K562 (cell line): Measurements from ENCODE around the gene KLHL30. TPM values are rescaled to one million over a fixed set of nuclear protein-coding genes. Genes with fewer than 3 reads are reported as not detected.

Source experiments
- ATAC-seq: fragments of 200-7000 bp; cut with Tn5 transposase; 3 replicates; pipeline ENCODE4 v1.9.1; 2020; ENCODE audit warnings: moderate library complexity
- BruUV-seq: library from RNA; stranded (reverse); fragments of 400-500 nt; replicated peaks from 2 replicates; lab custom pipeline; 2021; lab: Mats Ljungman, UMichigan
- CTCF ChIA-PET: fragments of 300-600 bp; formaldehyde crosslinking; extraction: SDS; loops from one replicate; lab custom pipeline; 2021; ENCODE audit warnings: low intra/inter-chr PET ratio; lab: Yijun Ruan, JAX
- POLR2A ChIA-PET: fragments of 300-600, 350-650 bp; sonication (Branson Sonifier 250); formaldehyde crosslinking; extraction: SDS; loops from one replicate; lab custom pipeline; 2021; ENCODE audit warnings: antibody characterized with exemption, inconsistent platforms; lab: Yijun Ruan, JAX
- DNase-seq, 4 experiments: peaks; one replicate each; pipeline versions ENCODE4 v3.0.0 to v3.0.0-alpha.2; 2011 to 2018; ENCODE audit warnings: low spot score in 3 of 4, mixed read lengths in 3 of 4; ENCODE audit errors: extremely low read depth in 1 of 4
- FAIRE-seq: peaks from 2 replicates; lab custom pipeline; 2011; peaks lifted over from hg19 to GRCh38; lab: Jason Lieb, UNC
- H2AFZ ChIP-seq: 2 replicates; pipeline ENCODE4 v1.6.0; 2011; ENCODE audit warnings: low read depth, low read length, control low read depth, inconsistent platforms
- H3K27ac ChIP-seq: fragments of 200-600 bp; 3 replicates; pipeline ENCODE4 v1.8.0; 2011; ENCODE audit warnings: low read depth, mild to moderate bottlenecking, control low read depth, inconsistent platforms, low read length, moderate library complexity, mixed read lengths; ENCODE audit errors: extremely low read depth
- H3K27me3 ChIP-seq, 2 experiments: fragments of 300-600 bp in 1 of 2; 2 replicates in 1 of 2; 3 replicates in 1 of 2; pipeline versions ENCODE4 v1.6.0 to v1.8.0; 2011; ENCODE audit warnings: inconsistent platforms in 2 of 2, low read length in 2 of 2, mild to moderate bottlenecking in 1 of 2, mixed read lengths in 1 of 2, moderate library complexity in 1 of 2; ENCODE audit not compliant: control insufficient read depth in 2 of 2, insufficient read depth in 2 of 2
- H3K36me3 ChIP-seq: fragments of 300-600 bp; 3 replicates; pipeline ENCODE4 v1.8.0; 2011; ENCODE audit warnings: mild to moderate bottlenecking, low read length, inconsistent platforms; ENCODE audit not compliant: control insufficient read depth, insufficient read depth
- H3K4me1 ChIP-seq, 2 experiments: fragments of 200-600 bp in 1 of 2; replicated peaks in 1 of 2; 2 replicates in 1 of 2; 3 replicates in 1 of 2; pipeline versions ENCODE4 v1.5.1 to v1.8.0; 2011; ENCODE audit warnings: inconsistent platforms in 2 of 2, low read length in 2 of 2, mild to moderate bottlenecking in 1 of 2, mixed read lengths in 1 of 2, moderate library complexity in 1 of 2; ENCODE audit not compliant: control insufficient read depth in 2 of 2, insufficient read depth in 2 of 2
- H3K4me2 ChIP-seq: 2 replicates; pipeline ENCODE4 v1.6.1; 2011; ENCODE audit warnings: low read length, control low read depth, inconsistent platforms, mixed read lengths; ENCODE audit not compliant: insufficient read depth
- H3K4me3 ChIP-seq: fragments of 200-600 bp; sonication (generic), shearing (Covaris generic); 2 replicates; pipeline ENCODE4 v1.5.1; 2016; ENCODE audit warnings: control low read depth, inconsistent platforms
- H3K79me2 ChIP-seq: fragments of 200-600 bp; 3 replicates; pipeline ENCODE4 v1.8.0; 2011; ENCODE audit warnings: low read length, inconsistent platforms; ENCODE audit not compliant: control insufficient read depth, insufficient read depth
- H3K9ac ChIP-seq, 2 experiments: 2 replicates each; pipeline versions ENCODE4 v1.6.0 to v1.6.1; 2011; ENCODE audit warnings: low read depth in 2 of 2, low read length in 2 of 2, control low read depth in 1 of 2, inconsistent platforms in 1 of 2, mild to moderate bottlenecking in 1 of 2, mixed read lengths in 1 of 2; ENCODE audit not compliant: insufficient read depth in 1 of 2
- H3K9me1 ChIP-seq: one replicate; pipeline ENCODE4 v1.6.0; 2011; ENCODE audit warnings: inconsistent platforms, mild to moderate bottlenecking, low read length, moderate library complexity; ENCODE audit not compliant: control insufficient read depth, insufficient read depth
- H3K9me3 ChIP-seq: replicated peaks from 2 replicates; pipeline ENCODE4 v1.5.1; 2011; ENCODE audit warnings: low read depth, low read length, inconsistent platforms; ENCODE audit not compliant: control insufficient read depth, insufficient read depth
- H4K20me1 ChIP-seq: replicated peaks from 2 replicates; pipeline ENCODE4 v1.6.1; 2011; ENCODE audit warnings: low read length, inconsistent platforms, mixed read lengths; ENCODE audit not compliant: control insufficient read depth, insufficient read depth
- CBFA2T3 ChIP-seq: fragments of 450-650 bp; IDR thresholded peaks from 2 replicates; pipeline ENCODE4 v1.6.1; 2017
- CBX8 ChIP-seq: fragments of 200-600 bp; sonication (generic); IDR thresholded peaks from 2 replicates; pipeline ENCODE4 v1.6.1; 2012; ENCODE audit warnings: borderline replicate concordance, mixed run types, low read depth, mild to moderate bottlenecking, moderate library complexity, mixed read lengths, low read length, control low read depth, inconsistent platforms; ENCODE audit not compliant: poor library complexity, severe bottlenecking; ENCODE audit errors: extremely low read depth
- CEBPG ChIP-seq, 3 experiments: fragments of 200-800 bp in 1 of 3; sonication (Bioruptor generic) in 1 of 3; sonication (generic) in 1 of 3; formaldehyde crosslinking in 1 of 3; IDR thresholded peaks in 2 of 3; conservative IDR thresholded peaks in 1 of 3; 2 replicates each; pipeline versions ENCODE4 v1.6.1 to v1.8.0; 2016 to 2022; ENCODE audit warnings: missing compliant biosample characterization in 2 of 3, missing genetic modification characterization in 2 of 3, mild to moderate bottlenecking in 1 of 3, missing genetic modification reagents in 1 of 3
- DEAF1 ChIP-seq: fragments of 450-650 bp; formaldehyde crosslinking; IDR thresholded peaks from 2 replicates; pipeline ENCODE4 v1.4.0; 2020; ENCODE audit warnings: mild to moderate bottlenecking, moderate library complexity
- ELK1 ChIP-seq: sonication (generic); formaldehyde crosslinking; IDR thresholded peaks from 2 replicates; pipeline ENCODE4 v1.8.1; 2022; ENCODE audit warnings: missing genetic modification reagents
- FOXM1 ChIP-seq, 2 experiments: fragments of 450-650 bp in 1 of 2; sonication (generic) in 1 of 2; formaldehyde crosslinking in 1 of 2; IDR thresholded peaks; 2 replicates each; pipeline versions ENCODE4 v1.6.1 to v1.9.0; 2017 to 2022; ENCODE audit warnings: low read depth in 2 of 2, mild to moderate bottlenecking in 2 of 2, missing genetic modification reagents in 1 of 2, moderate library complexity in 1 of 2
- GTF3C2 ChIP-seq: IDR thresholded peaks from 3 replicates; pipeline ENCODE4 v1.6.1; 2011; ENCODE audit warnings: borderline replicate concordance, mild to moderate bottlenecking, moderate library complexity; ENCODE audit not compliant: insufficient read length; ENCODE audit errors: extremely low read depth
- MYNN ChIP-seq, 2 experiments: sonication (generic); formaldehyde crosslinking in 1 of 2; IDR thresholded peaks; 2 replicates each; pipeline versions ENCODE4 v1.5.0 to v1.6.1; 2016 to 2020; ENCODE audit warnings: antibody characterized with exemption in 1 of 2, missing genetic modification reagents in 1 of 2
- SRF ChIP-seq, 2 experiments: fragments of 250-450, 450-650 bp in 1 of 2; sonication (Bioruptor Pico) in 1 of 2; sonication (generic) in 1 of 2; formaldehyde crosslinking; IDR thresholded peaks; 2 replicates each; pipeline versions ENCODE4 v1.5.0 to v1.5.1; 2020 to 2022; ENCODE audit warnings: mild to moderate bottlenecking in 1 of 2, missing genetic modification reagents in 1 of 2
- TEAD4 ChIP-seq, 2 experiments: sonication (generic) in 1 of 2; formaldehyde crosslinking in 1 of 2; IDR thresholded peaks; 2 replicates each; pipeline versions ENCODE4 v1.6.1 to v1.8.0; 2012 to 2022; ENCODE audit warnings: borderline replicate concordance in 1 of 2, inconsistent platforms in 1 of 2, low read length in 1 of 2, mild to moderate bottlenecking in 1 of 2, missing genetic modification reagents in 1 of 2
- ZKSCAN8 ChIP-seq: fragments of 200-800 bp; sonication (Bioruptor generic); IDR thresholded peaks from 2 replicates; pipeline ENCODE4 v1.6.1; 2016; ENCODE audit warnings: missing genetic modification characterization, missing compliant biosample characterization
- ZNF12 ChIP-seq: sonication (generic); formaldehyde crosslinking; IDR thresholded peaks from 2 replicates; pipeline ENCODE4 v1.4.0; 2020; ENCODE audit warnings: mild to moderate bottlenecking, missing genetic modification reagents
- ZNF23 ChIP-seq: fragments of 250-450 bp; sonication (Bioruptor Pico); IDR thresholded peaks from 2 replicates; pipeline ENCODE4 v1.4.0; 2020; ENCODE audit warnings: mild to moderate bottlenecking
- WGBS: fragments of 100-300 bp; shearing (Covaris generic); methylation state at CpG from one replicate; pipeline ENCODE4 v1.1.6; 2016; ENCODE audit warnings: low coverage, mixed read lengths; ENCODE audit not compliant: insufficient coverage; ENCODE audit errors: missing lambda C conversion rate; 5-methylcytosine and 5-hydroxymethylcytosine counted together
- in situ Hi-C: fragments of 300-500 bp; cut with MboI; formaldehyde crosslinking; loops from 4 replicates; pipeline ENCODE4 v1.15.0; 2018; ENCODE audit warnings: inconsistent platforms, mixed read lengths
- intact Hi-C: fragments of 100-400 bp; cut with micrococcal nuclease; formaldehyde crosslinking; loops from 2 replicates; pipeline ENCODE4 v1.14.2; 2022
- polyA plus RNA-seq, 8 experiments: library from polyadenylated mRNA; depleted of rRNA in 4 of 8; stranded (reverse) in 5 of 8; unstranded in 3 of 8; fragments of >200 nt; fragmentation: Nextera tagmentation in 2 of 8; fragmentation: Illumina TruSeq in 1 of 8; extraction: Ambion mirVana in 2 of 8; extraction: Trizol in 1 of 8; gene quantifications; 2 replicates each; pipeline versions ENCODE4 v1.2.1 to v1.2.3, GENCODE V29; 2011 to 2014; ENCODE audit warnings: inconsistent platforms in 1 of 8, missing spikeins in 1 of 8
- total RNA-seq, 7 experiments: library from RNA; depleted of rRNA in 6 of 7; stranded (reverse); fragments of >200 nt in 6 of 7; fragmentation: Illumina TruSeq in 2 of 7; extraction: Trizol in 2 of 7; gene quantifications; 2 replicates each; pipeline versions ENCODE4 v1.2.1 to v1.2.3, GENCODE V29; 2011 to 2021; ENCODE audit warnings: low replicate concordance in 1 of 7

KLHL30 gene
- total and polyA plus RNA-seq, 9 of the 15 experiments (the other 6 are each of a cell fraction or from before 2014, with no cell fraction given) = 0.04 TPM; not detected in 8

- DNase-seq (no peak), ATAC-seq (no peak), FAIRE-seq (no peak)
- Histone ChIP-seq H3K9me1 (no peaks in the 10 kb centered on the region), H3K4me2 (no peak overlapping the region), H3K9me3 (0 out of 2 replicates have a peak, but pooled peaks cover 2% of the 10 kb centered on the region), H3K36me3 (no peaks in the 10 kb centered on the region), H3K27me3 (peaks cover 5 to 49% of the 10 kb centered on the region in 2 experiments; a peak in 4 of 5 replicates), H2AFZ (no peak overlapping the region), H3K27ac (no peak overlapping the region), H3K79me2 (no peaks in the 10 kb centered on the region), H4K20me1 (no peaks in the 10 kb centered on the region), H3K9ac (no peak overlapping the region), H3K4me3 (no peak overlapping the region), H3K4me1 (peaks cover 0 to 56% of the 10 kb centered on the region in 2 experiments; a peak in 3 of 5 replicates)
- CTCF ChIA-PET = no interaction called here
- in situ Hi-C loops (no loop called here), intact Hi-C loops (loop anchor here (10.0 kb wide), 1 partner anchor 275 kb away; the partner anchor contains the start of gene RAMP1)
- POLR2A ChIA-PET = no interaction called here
- WGBS = 19% methylated on average over 17 of the region's 28 CpGs
- no TSS peak for BruUV-seq
- no peak for TF ChIP-seq DEAF1 (CRISPR knock-in tag)
- no peak for TF ChIP-seq GTF3C2
- no peak for TF ChIP-seq ZKSCAN8 (CRISPR knock-in tag)
- no peak for TF ChIP-seq TEAD4 (IDR thresholded peaks at IDR 0.05; ENCODE audit: low read length)
- no peak for TF ChIP-seq TEAD4 (CRISPR knock-in tag; IDR thresholded peaks at IDR 0.05; ENCODE audit: borderline replicate concordance)
- no peak for TF ChIP-seq FOXM1 (IDR thresholded peaks at IDR 0.05; ENCODE audit: low read depth)
- TF ChIP-seq FOXM1 (CRISPR knock-in tag; IDR thresholded peaks at IDR 0.05; ENCODE audit: low read depth) = no peak
- TF ChIP-seq MYNN (IDR thresholded peaks at IDR 0.05) = no peak
- TF ChIP-seq MYNN (CRISPR knock-in tag; IDR thresholded peaks at IDR 0.05) = no peak
- no peak for TF ChIP-seq SRF (CRISPR knock-in tag; IDR thresholded peaks at IDR 0.05)
- TF ChIP-seq CEBPG (CRISPR knock-in tag; IDR thresholded peaks at IDR 0.05) = no peak
- no peak for TF ChIP-seq CEBPG (tag; conservative IDR thresholded peaks at IDR 0.05 in 1 of 2, IDR thresholded peaks at IDR 0.05 in 1 of 2)
- no peak for TF ChIP-seq CBX8
- TF ChIP-seq ZNF23 (CRISPR knock-in tag) = no peak
- no peak for TF ChIP-seq ZNF12 (CRISPR knock-in tag)
- TF ChIP-seq ELK1 (CRISPR knock-in tag) = no peak
- no peak for TF ChIP-seq CBFA2T3
These were observed 8.3 kb upstream of the KLHL30 start for GRCh38 chr2:238130111-238130695.
